Adrenal gland (tissue), 12 donors: ENCODE results near the gene SLC5A10. TPM values are rescaled to one million over a fixed set of nuclear protein-coding genes. Genes with fewer than 3 reads are reported as not detected.

Experiments
- DNase-seq, 7 donors: peaks; one replicate each; pipeline ENCODE4 v3.0.0-alpha.2; 2019 to 2020
- H3K27ac ChIP-seq, 5 donors: fragments of 200-600 bp; sonication (generic) in 4 of 5; 1 replicate in 3 of 5; 2 replicates in 2 of 5; pipeline versions ENCODE4 v1.5.1 to v1.8.0; 2016 to 2020; ENCODE audit warnings: mild to moderate bottlenecking in 1 of 5
- H3K27me3 ChIP-seq: fragments of 200-600 bp; 2 replicates; pipeline ENCODE4 v1.8.0; 2021
- H3K36me3 ChIP-seq, 2 donors: fragments of 200-600 bp; replicated peaks in 1 of 2; 1 replicate in 1 of 2; 2 replicates in 1 of 2; pipeline versions ENCODE4 v1.5.1 to v1.8.0; 2018 to 2022
- H3K4me1 ChIP-seq, 2 donors: fragments of 200-600 bp; replicated peaks in 1 of 2; 1 replicate in 1 of 2; 2 replicates in 1 of 2; pipeline versions ENCODE4 v1.5.1 to v1.8.0; 2018 to 2021
- H3K4me3 ChIP-seq, 4 donors: fragments of 200-600 bp; sonication (generic) in 3 of 4; one replicate each; pipeline ENCODE4 v1.5.1; 2016 to 2018
- H3K9me3 ChIP-seq, 3 donors: fragments of 200-600 bp; sonication (generic) in 1 of 3; replicated peaks in 1 of 3; 1 replicate in 2 of 3; 2 replicates in 1 of 3; pipeline versions ENCODE4 v1.5.1 to v1.8.0; 2016 to 2021
- CTCF ChIP-seq, 6 experiments: fragments of 450-650 bp in 4 of 6; fragments of 200-600 bp in 2 of 6; sonication (generic) in 1 of 6; IDR thresholded peaks; 1 replicate in 5 of 6; 2 replicates in 1 of 6; pipeline versions ENCODE4 v1.5.1 to v1.8.0; 2016 to 2021; ENCODE audit warnings: antibody characterized with exemption in 6 of 6, mild to moderate bottlenecking in 2 of 6, moderate library complexity in 1 of 6
- POLR2A ChIP-seq, 2 donors: fragments of 450-650 bp; IDR thresholded peaks; one replicate each; pipeline ENCODE4 v1.6.1; 2017; ENCODE audit warnings: antibody characterized with exemption in 2 of 2, mild to moderate bottlenecking in 2 of 2, moderate library complexity in 1 of 2
- WGBS, 4 donors: extraction: QIAGEN DNeasy Blood & Tissue Kit in 2 of 4; methylation state at CpG; one replicate each; pipeline versions ENCODE4 v1.1.5 to v1.1.7; 2013 to 2017; 5-methylcytosine and 5-hydroxymethylcytosine counted together
- intact Hi-C, 2 donors: fragments of 100-400 bp; cut with DNase I; formaldehyde crosslinking; loops; one replicate each; pipeline versions ENCODE4 v1.14.1 to v1.15.0; 2022 to 2023
- polyA plus RNA-seq, 3 donors: library from polyadenylated mRNA; stranded (reverse); fragments of 200-250 nt in 2 of 3; fragments of 350-450 nt in 1 of 3; fragmentation: Illumina TruSeq in 1 of 3; extraction: RNeasy Lipid Tissue Mini Kit (QIAGEN cat#74804) in 1 of 3; gene quantifications; one replicate each; pipeline ENCODE4 v1.2.3, GENCODE V29; 2013 to 2014
- total RNA-seq, 9 donors: library from RNA; depleted of rRNA in 4 of 9; stranded (reverse); fragments of >200 nt in 4 of 9; fragments of 120-200 nt in 1 of 9; fragmentation: NEBNext Ultra II Directional in 1 of 9; extraction: Animal tissue kit (Norgen Biotek cat#: 25700) in 1 of 9; gene quantifications; one replicate each; pipeline versions ENCODE4 v1.1.0 to v1.2.4, GENCODE V29; 2013 to 2023
- donor health status: healthy with polysubstance abuse.
- donor health status: Bipolar disorder and iron deficiency.
- donor health status: DM: yes; HTN: yes; CAD: no.
- donor health status: DM: no; HTN: no; CAD: no.
- donor health status: DM: no; HTN: no; CAD: no.
- donor health status: DM: yes; HTN: yes; CAD: no.

Gene SLC5A10
- total and polyA plus RNA-seq, 12 donors, result 0.16 to 0.94 (median 0.22) TPM; not detected in 8

- intact Hi-C loops, result no loop called here
- 91 to 94% (median 92%) methylated on average over 9 of the region's 9 CpGs for WGBS, 4 donors
- DNase-seq, result no peak
- Histone ChIP-seq H3K4me3 (no peak overlapping the region), H3K27me3 (no peaks in the 10 kb centered on the region), H3K27ac (no peak overlapping the region), H3K9me3 (no peaks in the 10 kb centered on the region), H3K36me3 (peaks cover 0 to 26% of the 10 kb centered on the region in 2 donors), H3K4me1 (no peaks in the 10 kb centered on the region)
- TF ChIP-seq POLR2A (IDR thresholded peaks at IDR 0.05), result no peak
- TF ChIP-seq CTCF (IDR thresholded peaks at IDR 0.05), result no peak
Measured at GRCh38 chr17:18928628-18929125, 23.3 kb upstream of the SLC5A10 start.

GRCh38 chr17:18932360-18933055 is 19.5 kb upstream of the SLC5A10 start:
- no peak for TF ChIP-seq POLR2A (IDR thresholded peaks at IDR 0.05)
- no peak for TF ChIP-seq CTCF (IDR thresholded peaks at IDR 0.05)

GRCh38 chr17:18933102-18934058 is 18.6 kb upstream of the SLC5A10 start:
- intact Hi-C loops, result no loop called here
- Histone ChIP-seq H3K36me3 (peaks cover 0 to 26% of the 10 kb centered on the region in 2 donors), H3K4me1 (no peaks in the 10 kb centered on the region), H3K27ac (no peak overlapping the region), H3K4me3 (no peak overlapping the region), H3K9me3 (no peaks in the 10 kb centered on the region), H3K27me3 (peaks cover 11% of the 10 kb centered on the region)
- no peak for DNase-seq
- no peak for TF ChIP-seq POLR2A (IDR thresholded peaks at IDR 0.05)
- TF ChIP-seq CTCF (IDR thresholded peaks at IDR 0.05), result no peak
- 80 to 86% (median 83%) methylated on average over 11 to 14 of the region's 14 CpGs for WGBS, 4 donors

More at GRCh38 chr17:18932360-18933055, 19.5 kb upstream of the SLC5A10 start:
- H3K9me3 ChIP-seq, result no peaks in the 10 kb centered on the region
- H3K27ac ChIP-seq, result no peak overlapping the region
- DNase-seq, result no peak
- H3K27me3 ChIP-seq, result peaks cover 5% of the 10 kb centered on the region
- H3K4me3 ChIP-seq, result no peak overlapping the region
- no peaks in the 10 kb centered on the region for H3K4me1 ChIP-seq
- 74 to 95% (median 78%) methylated on average over 5 of the region's 5 CpGs for WGBS, 4 donors
- intact Hi-C loops, result no loop called here
- H3K36me3 ChIP-seq, result peaks cover 0 to 26% of the 10 kb centered on the region in 2 donors
